Measurements from ENCODE around the gene THRB. TPM values are rescaled to one million over a fixed set of nuclear protein-coding genes. Genes with fewer than 3 reads are reported as not detected.

Gene THRB
- total and polyA plus RNA-seq, 2 experiments from 2014 or later = 26.8 to 60.0 TPM

- Histone ChIP-seq H3K4me1 (ENCODE audit: insufficient read depth) (peaks cover 10% of the 10 kb centered on the region), H3K36me3 (replicated peaks; ENCODE audit: insufficient read depth, low read depth) (no peaks in the 10 kb centered on the region), H3K4me3 (no peak overlapping the region), H3K27ac (no peak overlapping the region), H3K9me2 (replicated peaks; ENCODE audit: insufficient read depth) (no peaks in the 10 kb centered on the region), H3K27me3 (no peaks in the 10 kb centered on the region), H4K20me1 (ENCODE audit: insufficient read depth, poor library complexity, severe bottlenecking) (peaks cover 2% of the 10 kb centered on the region), H3K9me3 (ENCODE audit: low read depth) (no peaks in the 10 kb centered on the region), H3K4me2 (no peak overlapping the region), H2AFZ (no peak overlapping the region), H3K79me2 (no peaks in the 10 kb centered on the region)
- 90% methylated on average over 4 of the region's 4 CpGs for WGBS (ENCODE audit: low lambda C conversion rate, missing lambda C conversion rate)
- TF ChIP-seq CTCF (IDR thresholded peaks at IDR 0.05; ENCODE audit: poor library complexity) (no peak), EZH2 (IDR thresholded peaks at IDR 0.05; ENCODE audit: borderline replicate concordance) (no peak), EZH2phosphoT487 (IDR thresholded peaks at IDR 0.05; ENCODE audit: low read depth, severe bottlenecking, unreplicated experiment) (no peak)
- DNase-seq (ENCODE audit: low spot score) = no peak
These were observed 337.5 kb downstream of the THRB start for GRCh38 chr3:24157106-24157505.

GRCh38 chr3:24156466-24156865 lies 338.2 kb downstream of the THRB start:
- H3K4me1 ChIP-seq (ENCODE audit: insufficient read depth) = peaks cover 13% of the 10 kb centered on the region
- no peak overlapping the region for H3K4me3 ChIP-seq
- no peaks in the 10 kb centered on the region for H3K9me2 ChIP-seq (replicated peaks; ENCODE audit: insufficient read depth)
- no peak for DNase-seq (ENCODE audit: low spot score)
- no peaks in the 10 kb centered on the region for H3K36me3 ChIP-seq (replicated peaks; ENCODE audit: insufficient read depth, low read depth)
- H3K9me3 ChIP-seq (ENCODE audit: low read depth) = no peaks in the 10 kb centered on the region
- no peak overlapping the region for H2AFZ ChIP-seq
- H3K4me2 ChIP-seq = no peak overlapping the region
- H3K79me2 ChIP-seq = no peaks in the 10 kb centered on the region
- H3K27ac ChIP-seq = no peak overlapping the region
- no peak for TF ChIP-seq CTCF (IDR thresholded peaks at IDR 0.05; ENCODE audit: poor library complexity)
- H3K27me3 ChIP-seq = no peaks in the 10 kb centered on the region
- peaks cover 2% of the 10 kb centered on the region for H4K20me1 ChIP-seq (ENCODE audit: insufficient read depth, poor library complexity, severe bottlenecking)
- 68% methylated on average over 2 of the region's 2 CpGs for WGBS (ENCODE audit: low lambda C conversion rate, missing lambda C conversion rate)

- peaks cover 2% of the 10 kb centered on the region for H4K20me1 ChIP-seq (ENCODE audit: insufficient read depth, poor library complexity, severe bottlenecking)
- TF ChIP-seq EZH2phosphoT487 (IDR thresholded peaks at IDR 0.05; ENCODE audit: low read depth, severe bottlenecking, unreplicated experiment) (no peak), CTCF (IDR thresholded peaks at IDR 0.05; ENCODE audit: poor library complexity) (no peak), EZH2 (IDR thresholded peaks at IDR 0.05; ENCODE audit: borderline replicate concordance) (no peak)
- no peak overlapping the region for H3K4me2 ChIP-seq
- H3K27ac ChIP-seq = no peak overlapping the region
- H3K4me3 ChIP-seq = no peak overlapping the region
- no peaks in the 10 kb centered on the region for H3K36me3 ChIP-seq (replicated peaks; ENCODE audit: insufficient read depth, low read depth)
- H2AFZ ChIP-seq = no peak overlapping the region
- H3K4me1 ChIP-seq (ENCODE audit: insufficient read depth) = peaks cover 14% of the 10 kb centered on the region
- DNase-seq (ENCODE audit: low spot score) = no peak
- no peaks in the 10 kb centered on the region for H3K9me2 ChIP-seq (replicated peaks; ENCODE audit: insufficient read depth)
- H3K27me3 ChIP-seq = no peaks in the 10 kb centered on the region
- H3K79me2 ChIP-seq = no peaks in the 10 kb centered on the region
- no peaks in the 10 kb centered on the region for H3K9me3 ChIP-seq (ENCODE audit: low read depth)
These were observed 339.4 kb downstream of the THRB start for GRCh38 chr3:24155276-24155675.

- H3K27me3 ChIP-seq = no peaks in the 10 kb centered on the region
- no peak overlapping the region for H3K4me2 ChIP-seq
- no peaks in the 10 kb centered on the region for H3K79me2 ChIP-seq
- no peaks in the 10 kb centered on the region for H3K9me2 ChIP-seq (replicated peaks; ENCODE audit: insufficient read depth)
- no peak overlapping the region for H3K4me3 ChIP-seq
- 44% methylated on average over 1 of the region's 1 CpG for WGBS (ENCODE audit: low lambda C conversion rate, missing lambda C conversion rate)
- H2AFZ ChIP-seq = no peak overlapping the region
- H3K27ac ChIP-seq = no peak overlapping the region
- TF ChIP-seq EZH2phosphoT487 (IDR thresholded peaks at IDR 0.05; ENCODE audit: low read depth, severe bottlenecking, unreplicated experiment) (no peak), EZH2 (IDR thresholded peaks at IDR 0.05; ENCODE audit: borderline replicate concordance) (no peak), CTCF (IDR thresholded peaks at IDR 0.05; ENCODE audit: poor library complexity) (no peak)
- peaks cover 14% of the 10 kb centered on the region for H3K4me1 ChIP-seq (ENCODE audit: insufficient read depth)
- no peaks in the 10 kb centered on the region for H3K36me3 ChIP-seq (replicated peaks; ENCODE audit: insufficient read depth, low read depth)
- peaks cover 2% of the 10 kb centered on the region for H4K20me1 ChIP-seq (ENCODE audit: insufficient read depth, poor library complexity, severe bottlenecking)
- DNase-seq (ENCODE audit: low spot score) = no peak
- H3K9me3 ChIP-seq (ENCODE audit: low read depth) = no peaks in the 10 kb centered on the region
These were observed 339.9 kb downstream of the THRB start for GRCh38 chr3:24154781-24155180.
